Fibroblast of lung (primary cell): Measurements from ENCODE around the gene NT5DC1. TPM values are rescaled to one million over a fixed set of nuclear protein-coding genes. Genes with fewer than 3 reads are reported as not detected.

Source experiments
- DNase-seq, 2 donors: peaks; one replicate each; pipeline versions ENCODE4 v3.0.0 to v3.0.0-alpha.2; 2010; ENCODE audit warnings: low read depth in 2 of 2
- H2AFZ ChIP-seq: 2 replicates; pipeline ENCODE4 v1.5.1; 2012; ENCODE audit warnings: low read length, control low read depth, inconsistent platforms
- H3K27ac ChIP-seq: 2 replicates; pipeline ENCODE4 v1.5.1; 2011; ENCODE audit warnings: low read length, control low read depth; ENCODE audit not compliant: insufficient read depth
- H3K27me3 ChIP-seq: 2 replicates; pipeline ENCODE4 v1.5.1; 2011; ENCODE audit warnings: mild to moderate bottlenecking, low read length; ENCODE audit not compliant: control insufficient read depth, insufficient read depth
- H3K36me3 ChIP-seq: 2 replicates; pipeline ENCODE4 v1.5.1; 2011; ENCODE audit warnings: low read length; ENCODE audit not compliant: control insufficient read depth, insufficient read depth
- H3K4me1 ChIP-seq: 2 replicates; pipeline ENCODE4 v1.5.1; 2011; ENCODE audit warnings: low read length; ENCODE audit not compliant: control insufficient read depth, insufficient read depth; ENCODE audit errors: extremely low read depth
- H3K4me2 ChIP-seq: 2 replicates; pipeline ENCODE4 v1.5.1; 2011; ENCODE audit warnings: low read length, control low read depth; ENCODE audit not compliant: insufficient read depth; ENCODE audit errors: extremely low read depth
- H3K4me3 ChIP-seq, 4 experiments: fragments of 200-600 bp in 1 of 4; sonication (generic) in 1 of 4; replicated peaks in 1 of 4; 2 replicates each; pipeline ENCODE4 v1.5.1; 2011 to 2016; ENCODE audit warnings: low read length in 4 of 4, low read depth in 3 of 4, mild to moderate bottlenecking in 3 of 4, control low read depth in 2 of 4, inconsistent platforms in 1 of 4, mixed read lengths in 1 of 4; ENCODE audit not compliant: insufficient read depth in 1 of 4; ENCODE audit errors: control extremely low read depth in 1 of 4
- H3K79me2 ChIP-seq: 2 replicates; pipeline ENCODE4 v1.5.1; 2012; ENCODE audit warnings: mild to moderate bottlenecking, low read length, inconsistent platforms; ENCODE audit not compliant: control insufficient read depth, insufficient read depth
- H3K9ac ChIP-seq: 2 replicates; pipeline ENCODE4 v1.5.1; 2011; ENCODE audit warnings: mild to moderate bottlenecking, low read length, control low read depth; ENCODE audit not compliant: insufficient read depth
- H3K9me3 ChIP-seq: 2 replicates; pipeline ENCODE4 v1.5.1; 2012; ENCODE audit warnings: low read depth, low read length; ENCODE audit not compliant: control insufficient read depth, insufficient read depth
- H4K20me1 ChIP-seq: 2 replicates; pipeline ENCODE4 v1.5.1; 2011; ENCODE audit warnings: low read length; ENCODE audit not compliant: control insufficient read depth, insufficient read depth; ENCODE audit errors: extremely low read depth
- EZH2 ChIP-seq: IDR thresholded peaks from 2 replicates; pipeline ENCODE4 v1.5.1; 2012; ENCODE audit warnings: low read length, control low read depth, mild to moderate bottlenecking; ENCODE audit errors: missing control alignments
- polyA plus RNA-seq, 2 donors: library from polyadenylated mRNA; depleted of rRNA in 1 of 2; stranded (reverse) in 1 of 2; unstranded in 1 of 2; fragments of >200 nt; gene quantifications; 2 replicates each; pipeline ENCODE4 v1.2.1, GENCODE V29; 2011 to 2012; ENCODE audit warnings: missing spikeins in 1 of 2
- total RNA-seq: library from RNA; depleted of rRNA; stranded (reverse); fragments of >200 nt; gene quantifications from 2 replicates; pipeline ENCODE4 v1.2.1, GENCODE V29; 2014
- TF ChIP-seq, protein P1 (sequence below), 2 donors: IDR thresholded peaks in 1 of 2; conservative IDR thresholded peaks in 1 of 2; 1 replicate in 1 of 2; 2 replicates in 1 of 2; pipeline ENCODE4 v1.5.1; 2011 to 2012; ENCODE audit warnings: low read length in 2 of 2, control low read depth in 1 of 2, inconsistent platforms in 1 of 2, low read depth in 1 of 2, mild to moderate bottlenecking in 1 of 2

NT5DC1 gene
- total and polyA plus RNA-seq, 2 donors (not counting 1 experiment from before 2014, with no cell fraction given), result 8.1 to 17.9 TPM

DNA sequence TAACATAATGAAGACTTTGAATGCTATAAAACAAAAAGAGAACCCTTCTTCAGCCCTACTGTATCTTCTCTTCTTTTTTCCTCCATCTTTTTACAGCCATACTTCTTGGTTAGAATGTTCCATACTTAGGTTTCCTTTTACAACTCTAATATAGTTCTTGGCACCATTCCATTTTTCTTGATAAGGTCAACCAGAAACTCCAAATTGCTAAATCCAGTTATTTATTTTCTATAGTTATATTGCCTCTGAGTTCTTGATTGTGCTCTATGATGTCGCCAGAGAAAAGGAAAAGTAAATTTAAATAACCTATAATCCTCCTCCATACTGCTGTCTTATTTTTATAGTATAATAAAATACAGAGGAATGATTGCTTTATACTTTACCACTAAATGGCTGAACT lies 52.0 kb downstream of the NT5DC1 start:
- no peak overlapping the region for H3K27ac ChIP-seq
- H2AFZ ChIP-seq, result no peak overlapping the region
- no peaks in the 10 kb centered on the region for H3K9me3 ChIP-seq
- no peaks in the 10 kb centered on the region for H3K4me1 ChIP-seq
- H3K9ac ChIP-seq, result no peak overlapping the region
- H3K4me2 ChIP-seq, result no peak overlapping the region
- peak in 1 of 2 donors; percentile 6 for DNase-seq
- H3K27me3 ChIP-seq, result no peaks in the 10 kb centered on the region
- no peak for TF ChIP-seq EZH2
- TF ChIP-seq, protein P1, sequence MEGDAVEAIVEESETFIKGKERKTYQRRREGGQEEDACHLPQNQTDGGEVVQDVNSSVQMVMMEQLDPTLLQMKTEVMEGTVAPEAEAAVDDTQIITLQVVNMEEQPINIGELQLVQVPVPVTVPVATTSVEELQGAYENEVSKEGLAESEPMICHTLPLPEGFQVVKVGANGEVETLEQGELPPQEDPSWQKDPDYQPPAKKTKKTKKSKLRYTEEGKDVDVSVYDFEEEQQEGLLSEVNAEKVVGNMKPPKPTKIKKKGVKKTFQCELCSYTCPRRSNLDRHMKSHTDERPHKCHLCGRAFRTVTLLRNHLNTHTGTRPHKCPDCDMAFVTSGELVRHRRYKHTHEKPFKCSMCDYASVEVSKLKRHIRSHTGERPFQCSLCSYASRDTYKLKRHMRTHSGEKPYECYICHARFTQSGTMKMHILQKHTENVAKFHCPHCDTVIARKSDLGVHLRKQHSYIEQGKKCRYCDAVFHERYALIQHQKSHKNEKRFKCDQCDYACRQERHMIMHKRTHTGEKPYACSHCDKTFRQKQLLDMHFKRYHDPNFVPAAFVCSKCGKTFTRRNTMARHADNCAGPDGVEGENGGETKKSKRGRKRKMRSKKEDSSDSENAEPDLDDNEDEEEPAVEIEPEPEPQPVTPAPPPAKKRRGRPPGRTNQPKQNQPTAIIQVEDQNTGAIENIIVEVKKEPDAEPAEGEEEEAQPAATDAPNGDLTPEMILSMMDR (conservative IDR thresholded peaks at IDR 0.05 in 1 of 2, IDR thresholded peaks at IDR 0.05 in 1 of 2; ENCODE audit: low read depth in 1 of 2, low read length in 2 of 2), result no peak
- no peaks in the 10 kb centered on the region for H3K79me2 ChIP-seq
- no peaks in the 10 kb centered on the region for H4K20me1 ChIP-seq
- H3K36me3 ChIP-seq, result no peaks in the 10 kb centered on the region
- H3K4me3 ChIP-seq, result no peak overlapping the region

DNA sequence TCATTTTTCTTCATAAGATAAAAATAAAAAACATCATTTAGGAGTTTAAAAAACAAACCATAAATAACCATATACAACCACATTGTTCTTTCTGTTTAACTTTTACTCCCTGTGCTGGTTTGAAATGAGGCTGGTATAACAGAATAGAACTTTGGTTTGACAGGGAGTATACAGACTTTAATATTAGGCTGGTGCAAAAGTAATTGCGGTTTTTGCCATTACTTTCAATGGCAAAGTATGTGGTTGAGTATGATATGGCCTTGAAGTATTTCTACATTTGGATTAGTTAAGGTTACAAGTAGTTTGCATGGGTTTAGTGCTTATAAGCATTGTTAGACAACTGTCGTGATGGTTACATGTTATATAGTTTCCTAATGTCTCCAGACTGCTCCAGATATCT lies 54.2 kb downstream of the NT5DC1 start:
- H3K4me3 ChIP-seq, result no peak overlapping the region
- no peaks in the 10 kb centered on the region for H4K20me1 ChIP-seq
- no peaks in the 10 kb centered on the region for H3K79me2 ChIP-seq
- no peak overlapping the region for H3K9ac ChIP-seq
- H3K27me3 ChIP-seq, result no peaks in the 10 kb centered on the region
- no peaks in the 10 kb centered on the region for H3K4me1 ChIP-seq
- H3K9me3 ChIP-seq, result no peaks in the 10 kb centered on the region
- no peaks in the 10 kb centered on the region for H3K36me3 ChIP-seq
- TF ChIP-seq, protein P1 (conservative IDR thresholded peaks at IDR 0.05 in 1 of 2, IDR thresholded peaks at IDR 0.05 in 1 of 2; ENCODE audit: low read depth in 1 of 2, low read length in 2 of 2), result no peak
- no peak for TF ChIP-seq EZH2
- no peak overlapping the region for H3K4me2 ChIP-seq
- DNase-seq, result no peak
- H2AFZ ChIP-seq, result no peak overlapping the region
- H3K27ac ChIP-seq, result no peak overlapping the region

DNA sequence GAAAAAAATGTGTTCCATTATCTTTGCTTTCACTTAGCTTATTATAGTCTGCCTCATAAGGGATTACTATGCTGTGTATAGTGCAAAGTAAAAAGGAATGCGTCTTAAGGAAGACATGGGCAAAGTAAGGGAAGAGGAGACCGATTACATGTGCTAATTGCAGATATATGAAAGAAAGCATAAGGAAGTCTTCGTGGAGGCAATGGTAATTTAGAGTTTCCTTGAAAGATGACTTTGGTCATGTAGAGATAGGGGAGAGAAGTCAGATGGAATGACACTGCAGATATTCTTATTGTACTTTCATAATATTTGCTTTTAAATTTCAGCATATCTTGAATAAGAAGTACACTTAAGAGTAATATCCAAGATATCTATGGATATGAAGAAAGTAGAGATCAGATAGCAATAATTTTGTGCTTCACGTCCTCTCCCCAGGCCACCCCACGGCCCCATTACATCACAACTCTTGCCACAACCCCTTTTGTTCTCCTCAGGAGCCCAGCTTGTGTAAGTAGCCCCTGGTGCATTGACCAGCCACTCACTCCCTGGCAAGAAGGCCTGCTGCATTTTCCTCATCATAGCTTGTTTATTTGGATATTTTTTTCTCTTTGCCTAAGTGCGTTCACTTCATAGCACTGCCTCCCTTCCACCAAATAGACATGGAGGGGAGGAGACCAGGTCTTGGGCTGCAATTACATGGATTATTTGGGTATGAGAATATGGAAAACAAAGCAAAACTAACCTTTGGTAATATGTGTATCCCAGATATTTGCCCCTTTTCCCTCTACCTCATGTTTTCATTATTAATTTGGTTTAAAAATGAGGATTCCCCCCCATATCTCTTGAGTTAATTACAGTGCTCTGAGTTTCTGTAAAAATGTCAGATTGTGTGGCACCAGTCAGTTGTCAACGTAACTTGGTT lies 56.0 kb downstream of the NT5DC1 start:
- Histone ChIP-seq H4K20me1 (no peaks in the 10 kb centered on the region), H3K9ac (no peak overlapping the region), H3K4me2 (no peak overlapping the region), H3K4me1 (no peaks in the 10 kb centered on the region), H3K4me3 (no peak overlapping the region), H3K79me2 (no peaks in the 10 kb centered on the region), H3K9me3 (no peaks in the 10 kb centered on the region), H3K36me3 (no peaks in the 10 kb centered on the region), H3K27ac (no peak overlapping the region), H3K27me3 (no peaks in the 10 kb centered on the region), H2AFZ (no peak overlapping the region)
- TF ChIP-seq, protein P1 (conservative IDR thresholded peaks at IDR 0.05 in 1 of 2, IDR thresholded peaks at IDR 0.05 in 1 of 2; ENCODE audit: low read depth in 1 of 2, low read length in 2 of 2), result no peak
- TF ChIP-seq EZH2, result no peak
- DNase-seq, result no peak
